ENCODE measurements around the gene L1CAM.

- TF ChIP-seq SP1 (IDR thresholded peaks at IDR 0.05) = no peak
- TF ChIP-seq CTCF (IDR thresholded peaks at IDR 0.05; ENCODE audit: low read depth, low read length, missing input control) = no peak
Observed at GRCh38 chrX:153862369-153863250, 23.4 kb downstream of the L1CAM start.
